ENCODE measurements around the gene CAPN7.

Gene CAPN7

DNA sequence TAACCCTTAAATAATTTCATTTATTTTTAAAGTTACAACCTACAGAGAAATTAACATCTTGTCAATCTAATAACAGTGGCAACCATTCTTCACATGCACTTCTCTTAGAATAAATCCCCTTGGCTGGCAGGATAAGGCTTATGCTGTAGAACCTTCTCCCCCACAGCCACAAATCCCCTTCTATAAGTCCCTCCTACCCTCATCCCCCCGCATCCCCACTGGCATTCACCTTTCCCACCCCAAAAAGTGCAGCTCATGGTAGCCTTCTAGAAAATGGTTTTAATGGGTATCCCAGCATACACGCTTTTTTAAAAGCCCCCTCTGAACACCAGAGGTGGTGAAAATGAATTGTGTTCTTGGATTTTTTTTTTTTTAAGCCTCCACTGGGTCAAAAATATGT is 49.2 kb downstream of the CAPN7 start:
- no peak for DNase-seq

DNA sequence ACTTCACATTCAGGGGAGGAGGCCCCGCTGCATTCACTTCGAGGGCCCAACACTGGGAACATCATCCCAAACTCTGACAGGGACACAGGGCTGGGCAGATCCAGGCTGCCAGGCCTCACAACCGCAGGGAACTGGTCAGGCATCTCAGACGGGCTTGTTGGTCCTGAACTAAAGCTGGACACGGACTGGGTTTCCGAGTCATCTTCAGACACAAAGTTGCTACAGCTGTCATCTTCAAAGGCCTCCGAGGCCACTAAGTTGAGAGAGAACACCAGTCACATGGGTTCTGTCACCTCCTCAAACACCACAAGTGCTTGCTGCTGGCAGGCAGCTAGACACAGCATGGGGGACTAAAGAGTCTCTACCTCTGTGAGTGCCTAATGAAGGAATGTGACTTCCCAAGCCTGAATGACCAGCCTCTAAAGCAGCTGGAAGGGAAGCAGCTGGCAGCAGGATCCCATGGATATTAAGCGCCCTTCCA is 50.9 kb downstream of the CAPN7 start:
- no peak for DNase-seq

DNA sequence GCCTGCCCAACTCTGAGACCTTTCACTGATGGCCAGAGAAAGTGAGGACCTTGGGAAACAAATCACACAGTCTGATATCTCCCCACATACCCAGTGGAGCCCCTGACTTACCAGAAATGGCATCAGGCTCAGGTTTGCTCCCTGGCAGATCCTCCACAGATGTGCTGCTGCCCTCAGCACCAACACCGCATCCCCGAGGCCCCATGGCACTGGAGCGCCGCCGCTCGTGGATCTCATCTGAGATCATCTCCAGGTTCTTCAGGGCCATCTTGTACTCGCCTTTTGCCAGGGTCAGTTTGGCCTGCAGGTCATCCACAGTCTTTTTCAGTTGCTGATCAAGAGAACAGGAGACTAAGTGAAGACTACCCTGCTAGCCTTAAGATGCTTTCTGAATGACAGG is 52.7 kb downstream of the CAPN7 start:
- no peak for DNase-seq

DNA sequence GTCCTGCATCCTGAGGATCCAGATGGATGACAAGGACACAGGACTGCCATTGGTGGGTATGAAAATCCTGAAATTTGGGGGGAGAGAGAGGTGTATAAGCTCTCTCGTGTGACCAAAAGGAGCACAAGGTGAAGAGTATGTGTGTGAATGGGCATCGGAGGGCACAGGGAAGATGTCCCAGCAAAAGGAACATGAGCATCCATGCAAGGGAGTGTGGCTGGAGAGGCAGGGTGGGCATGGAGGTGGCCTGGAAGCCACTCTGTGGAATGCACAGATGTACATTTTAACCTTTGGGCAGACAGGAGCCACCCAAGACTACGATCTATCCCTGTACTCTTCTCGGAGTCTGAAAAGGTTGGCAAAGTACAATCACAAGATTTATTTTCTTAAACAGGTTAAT is 54.5 kb downstream of the CAPN7 start:
- DNase-seq, result no peak

DNA sequence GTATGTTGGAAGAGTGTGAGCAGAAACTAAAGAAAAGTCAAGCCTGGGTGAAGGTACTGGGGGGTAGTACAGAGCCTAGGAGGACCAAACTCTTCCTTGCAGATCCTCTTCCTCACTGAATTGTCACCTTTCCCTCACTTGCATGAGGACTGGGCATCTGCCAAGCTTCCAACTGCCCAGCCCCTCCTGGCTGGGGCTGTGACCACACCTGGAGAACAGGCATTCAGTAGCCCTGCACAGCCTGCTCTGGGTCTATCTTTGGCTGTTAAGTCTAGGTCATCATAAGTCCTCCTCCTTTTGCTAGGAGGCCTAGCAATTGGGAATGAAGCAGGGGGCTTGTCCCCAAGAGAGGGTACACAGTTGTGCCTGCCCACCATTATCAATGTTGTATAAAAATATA is 55.2 kb downstream of the CAPN7 start:
- no peak for DNase-seq

DNA sequence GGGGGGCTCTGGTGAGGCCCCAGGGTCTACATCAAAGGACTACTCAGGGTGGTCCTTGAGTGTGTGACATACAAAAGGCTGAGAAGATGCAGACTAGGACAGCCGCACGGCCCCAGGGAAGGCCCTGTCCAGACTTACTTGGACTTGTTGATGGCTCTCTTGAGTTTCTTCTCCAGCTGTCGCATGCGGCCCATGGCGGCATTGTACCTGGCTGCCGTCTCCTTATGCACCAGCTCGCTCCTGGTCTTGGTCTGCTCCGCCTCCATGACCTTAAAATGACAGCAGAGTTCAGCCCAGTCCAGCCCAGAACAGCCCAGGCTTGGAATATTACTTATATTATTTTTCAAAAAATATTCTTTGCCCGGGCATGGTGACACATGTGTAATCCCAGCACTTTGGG is 56.0 kb downstream of the CAPN7 start:
- DNase-seq, result no peak

DNA sequence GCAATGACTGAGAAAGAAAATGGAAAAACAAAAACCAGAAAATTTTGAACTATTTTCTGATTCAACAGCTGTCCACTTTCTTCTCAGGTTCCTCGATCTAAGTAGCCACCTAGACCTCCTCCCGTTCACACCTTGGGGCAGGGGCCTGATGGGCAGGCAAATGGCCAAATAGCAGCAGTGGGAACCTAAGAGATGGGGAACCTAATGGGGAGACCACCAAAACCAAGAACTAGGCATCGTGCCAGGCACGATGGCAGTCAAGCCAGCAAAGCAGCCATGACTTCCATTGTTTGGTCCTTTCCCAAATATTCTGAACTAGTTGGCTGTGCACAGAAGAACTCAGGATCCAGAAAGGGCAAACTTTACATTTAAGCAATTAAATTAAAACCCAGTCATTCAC is 57.1 kb downstream of the CAPN7 start:
- DNase-seq, result no peak

DNA sequence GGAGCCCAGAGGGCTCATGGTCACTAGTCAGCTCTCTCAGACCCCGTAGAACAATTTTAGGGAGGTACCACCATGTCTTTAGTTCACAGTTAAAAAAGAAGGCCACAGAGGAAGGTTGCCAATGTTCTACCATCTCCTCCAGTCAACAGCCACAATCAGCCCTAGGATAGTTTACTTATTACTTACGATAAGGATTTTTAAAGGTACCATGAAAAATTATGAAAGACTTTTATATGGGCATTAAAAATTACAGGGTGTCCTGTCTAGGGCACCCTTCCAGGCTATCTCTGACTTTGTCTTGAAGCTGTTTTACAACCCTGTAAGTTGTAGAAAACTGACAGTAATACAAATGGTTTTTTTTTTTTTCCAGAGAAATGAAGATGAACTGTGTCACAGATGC is 57.9 kb downstream of the CAPN7 start:
- no peak for DNase-seq

DNA sequence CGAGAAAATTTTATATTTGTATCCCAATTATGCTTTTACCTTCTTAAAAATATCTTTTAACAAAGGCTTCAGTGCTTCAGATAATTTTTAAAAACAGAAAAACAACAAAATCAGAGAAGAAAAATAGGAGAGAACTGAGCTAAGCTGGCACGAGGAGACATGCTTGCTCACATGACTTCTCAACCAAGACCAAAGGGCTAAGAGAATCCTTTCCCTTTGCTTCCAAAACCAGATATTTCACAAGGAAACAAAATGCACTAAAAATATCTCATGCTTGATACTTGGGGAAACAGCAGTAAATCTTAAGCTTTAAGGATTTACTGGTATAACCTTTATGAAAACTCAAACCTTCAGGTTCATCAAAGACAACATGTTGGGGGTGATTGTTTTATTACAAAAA is 58.4 kb downstream of the CAPN7 start:
- no peak for DNase-seq

DNA sequence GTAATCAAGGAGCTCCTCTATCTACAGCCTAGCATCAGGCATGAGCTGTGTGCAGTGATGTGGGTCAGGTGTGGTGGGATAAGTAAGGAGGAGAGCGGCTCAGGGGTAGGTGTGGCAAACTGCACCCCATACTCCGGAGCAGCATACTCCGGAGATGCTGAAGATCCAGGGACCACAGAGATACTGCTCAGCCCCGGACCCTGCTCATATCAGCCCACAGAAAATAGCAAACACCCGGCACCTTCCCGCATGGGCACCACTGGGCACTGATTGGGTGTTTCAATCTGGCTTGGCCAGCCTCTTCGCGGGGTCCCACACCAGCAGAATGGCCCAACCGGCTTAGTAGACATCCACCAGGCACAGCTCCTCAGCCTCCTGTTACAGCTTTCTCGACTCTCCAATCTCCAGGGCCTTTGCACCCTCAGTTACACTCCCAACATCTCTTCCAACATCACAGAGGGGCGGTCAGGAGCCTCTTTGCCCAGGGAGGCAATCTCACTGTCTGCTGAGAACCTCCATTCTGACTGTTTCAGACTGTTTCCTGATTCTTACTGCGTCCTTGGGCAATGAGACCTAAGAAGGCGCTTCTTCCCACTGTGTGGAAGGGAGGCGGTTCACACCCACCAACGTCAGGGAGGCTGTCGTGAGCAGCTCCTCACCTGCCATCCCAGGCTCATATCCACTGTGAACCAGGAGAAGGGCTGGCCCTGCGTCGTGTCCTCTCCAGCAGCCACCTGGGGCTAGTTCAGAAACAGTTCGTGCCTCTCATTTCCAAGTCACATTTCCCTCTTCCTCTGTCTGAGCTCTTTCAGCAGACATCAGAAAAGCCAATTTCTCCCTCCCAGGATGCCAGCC is 59.8 kb downstream of the CAPN7 start:
- DNase-seq, result no peak

DNA sequence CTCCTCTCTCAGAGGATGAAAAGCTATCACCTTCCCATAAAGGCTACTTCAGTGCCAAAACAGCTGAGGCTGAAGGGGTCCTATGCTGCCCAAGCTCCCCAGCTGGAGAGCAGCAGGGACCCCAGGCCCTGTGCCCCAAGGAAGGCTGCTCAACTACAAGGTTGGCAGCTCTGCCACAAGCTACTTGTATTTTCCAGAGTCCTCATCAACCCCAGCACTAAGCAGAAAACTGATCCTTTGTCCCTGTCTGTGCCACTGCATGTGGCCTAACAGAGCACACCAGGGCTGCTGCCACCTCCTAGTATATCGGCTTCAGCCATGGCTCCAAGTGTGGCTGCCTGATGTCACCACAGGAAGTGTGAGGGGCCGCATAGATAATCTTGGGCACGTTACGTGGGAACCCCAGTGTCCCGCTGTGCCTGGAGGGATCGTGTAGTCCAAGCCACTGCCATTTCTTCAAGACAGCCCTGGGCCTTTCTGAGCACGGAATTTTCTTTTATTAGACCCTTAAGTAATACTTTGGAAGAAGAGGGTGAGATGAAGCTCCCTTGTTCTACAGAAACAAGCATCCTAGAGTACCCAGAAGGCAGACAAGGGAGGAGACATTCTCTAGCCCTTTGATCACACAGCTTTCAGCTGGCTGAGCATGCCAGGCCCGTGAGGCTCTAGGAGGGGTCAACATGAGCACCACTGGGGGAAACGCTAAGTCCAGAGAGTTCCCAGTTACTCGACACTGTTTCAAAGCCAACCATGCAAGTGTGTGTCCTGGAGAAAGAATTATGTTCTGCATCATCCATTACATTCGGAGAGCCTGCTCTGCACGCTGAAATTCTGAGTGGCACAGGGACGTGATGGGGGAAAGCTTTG is 60.7 kb downstream of the CAPN7 start:
- no peak for DNase-seq

DNA sequence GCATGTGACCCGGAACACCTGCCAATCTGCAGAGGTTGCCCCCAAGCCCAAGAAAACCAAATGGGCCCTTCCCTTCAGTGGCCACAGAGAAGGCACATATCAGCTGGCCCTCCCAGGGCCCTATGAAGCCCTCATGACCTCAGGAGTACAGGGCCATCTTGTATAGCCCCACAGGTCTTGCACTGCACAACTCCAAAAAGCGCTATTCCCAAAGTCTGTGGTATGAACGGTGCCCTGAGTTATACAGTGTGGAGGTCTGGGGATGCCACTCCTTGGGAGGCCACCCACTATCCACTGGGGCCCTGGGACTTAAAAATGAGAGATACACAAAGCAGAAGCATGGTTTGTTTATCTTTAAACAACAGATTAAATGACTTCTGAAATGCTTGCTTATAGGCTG is 61.5 kb downstream of the CAPN7 start:
- DNase-seq, result no peak

DNA sequence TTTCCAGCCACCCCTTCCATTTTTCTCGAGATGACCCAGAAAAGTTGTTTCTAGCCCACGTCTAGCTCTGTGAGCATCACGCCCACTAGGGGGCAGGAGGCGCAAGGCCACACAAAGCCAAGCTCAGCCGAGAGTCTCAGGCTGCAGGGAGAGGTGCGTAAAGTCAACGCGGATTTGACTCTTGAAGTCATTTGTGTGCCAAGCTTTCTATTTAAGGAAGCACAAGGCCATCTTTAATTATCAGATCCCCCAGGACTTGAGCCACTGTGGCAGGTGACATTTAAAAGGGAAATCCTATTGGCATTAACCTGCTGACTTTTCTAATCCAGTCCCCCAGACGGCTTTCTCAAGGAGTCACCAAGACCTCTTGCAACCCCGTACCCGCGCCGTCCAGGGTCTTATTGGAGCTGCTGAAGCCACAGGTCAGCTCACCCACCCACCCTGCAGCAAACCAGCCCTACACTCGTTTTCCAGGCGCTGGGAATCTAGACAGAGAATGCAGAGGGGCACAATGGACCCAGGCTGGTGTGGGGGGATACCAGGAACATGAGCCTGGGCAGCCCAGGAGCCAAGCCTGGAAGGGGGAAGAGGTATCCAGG is 62.1 kb downstream of the CAPN7 start:
- DNase-seq, result no peak

DNA sequence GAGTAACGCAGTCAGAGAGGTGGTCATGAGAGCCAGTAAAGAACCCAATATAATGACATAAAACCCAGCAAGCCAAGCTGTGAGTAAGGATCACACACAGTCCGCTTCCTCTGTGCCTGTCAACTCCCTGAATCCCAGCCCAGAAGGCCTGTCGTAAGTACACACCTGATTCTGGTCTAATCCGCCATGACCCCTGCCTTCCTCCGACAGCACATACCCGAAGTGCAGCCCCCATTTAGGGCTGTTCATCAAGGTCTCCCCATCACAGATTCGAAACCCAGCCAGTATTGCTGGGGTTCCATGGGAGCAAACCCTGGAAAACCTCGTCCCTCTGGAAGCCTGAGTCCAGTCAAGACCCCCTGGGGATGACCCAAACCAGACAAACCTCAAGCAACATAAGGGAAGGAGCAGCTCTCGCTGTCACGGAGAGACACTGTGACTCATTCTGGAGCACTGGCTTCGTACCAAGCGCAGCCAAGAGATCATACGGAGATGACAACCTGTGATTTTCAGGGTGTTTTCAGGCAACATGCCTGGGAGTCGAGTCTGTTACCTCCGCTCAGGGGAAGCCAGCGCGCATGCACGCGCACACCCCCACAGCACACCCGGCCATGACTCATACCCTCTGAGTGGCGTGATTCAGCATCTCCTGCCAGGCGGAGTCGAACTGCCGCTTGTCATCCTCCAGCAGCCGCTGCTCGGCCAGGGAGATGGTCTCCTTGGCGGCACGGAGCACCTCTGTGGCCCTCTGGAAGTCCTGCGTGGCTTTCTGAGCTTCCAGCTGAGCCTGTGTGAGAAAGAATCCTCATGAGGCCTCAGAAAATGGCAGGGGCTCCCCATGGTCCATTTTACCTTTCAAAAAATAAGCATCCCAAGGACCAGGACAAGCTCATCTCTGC is 63.3 kb downstream of the CAPN7 start:
- no peak for DNase-seq

DNA sequence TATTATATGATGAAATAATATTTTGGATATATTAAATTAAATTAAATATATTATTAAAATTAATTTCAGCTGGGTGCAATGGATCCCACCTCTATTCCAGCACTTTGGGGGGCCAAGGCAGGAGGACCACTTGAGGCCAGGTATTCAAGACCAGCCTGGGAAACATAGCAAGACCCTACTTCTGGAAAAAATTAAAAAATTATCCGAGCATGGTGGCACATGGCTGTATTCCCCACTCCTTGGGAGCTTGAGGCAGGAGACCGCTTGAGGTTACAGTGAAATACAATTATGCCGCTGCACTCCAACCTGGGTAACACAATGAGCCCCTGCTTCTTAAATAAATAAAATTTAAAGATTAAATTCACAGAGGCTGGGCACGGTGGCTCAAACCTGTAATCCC is 65.0 kb downstream of the CAPN7 start:
- no peak for DNase-seq

DNA sequence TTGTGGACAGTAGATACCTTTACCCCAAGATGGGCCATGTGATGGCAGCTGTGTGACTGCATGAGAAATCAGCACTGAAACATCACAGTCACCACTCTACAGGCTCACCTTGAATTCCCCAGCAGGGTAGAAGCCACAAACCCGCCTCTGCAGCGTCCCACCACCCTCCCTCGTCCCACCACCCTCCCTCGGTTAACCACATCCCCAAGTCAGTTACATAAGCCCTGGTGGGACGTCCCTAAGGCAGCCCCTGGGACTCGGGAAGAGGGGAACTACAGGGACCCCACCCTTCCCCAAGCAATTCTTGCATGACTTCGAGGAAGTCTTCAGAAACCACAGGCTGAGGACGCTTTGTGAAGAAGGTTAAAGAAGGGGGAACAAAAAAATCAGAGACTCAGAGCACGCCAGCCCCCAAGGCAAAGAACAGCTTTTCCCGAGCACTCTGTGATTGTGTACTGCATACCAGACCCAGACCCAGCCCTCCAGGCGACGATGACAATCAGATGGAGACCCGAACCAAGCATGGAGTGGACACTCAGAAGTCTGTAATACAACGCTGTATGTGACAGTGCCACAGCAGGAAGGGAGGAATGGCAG is 65.8 kb downstream of the CAPN7 start:
- DNase-seq, result no peak

DNA sequence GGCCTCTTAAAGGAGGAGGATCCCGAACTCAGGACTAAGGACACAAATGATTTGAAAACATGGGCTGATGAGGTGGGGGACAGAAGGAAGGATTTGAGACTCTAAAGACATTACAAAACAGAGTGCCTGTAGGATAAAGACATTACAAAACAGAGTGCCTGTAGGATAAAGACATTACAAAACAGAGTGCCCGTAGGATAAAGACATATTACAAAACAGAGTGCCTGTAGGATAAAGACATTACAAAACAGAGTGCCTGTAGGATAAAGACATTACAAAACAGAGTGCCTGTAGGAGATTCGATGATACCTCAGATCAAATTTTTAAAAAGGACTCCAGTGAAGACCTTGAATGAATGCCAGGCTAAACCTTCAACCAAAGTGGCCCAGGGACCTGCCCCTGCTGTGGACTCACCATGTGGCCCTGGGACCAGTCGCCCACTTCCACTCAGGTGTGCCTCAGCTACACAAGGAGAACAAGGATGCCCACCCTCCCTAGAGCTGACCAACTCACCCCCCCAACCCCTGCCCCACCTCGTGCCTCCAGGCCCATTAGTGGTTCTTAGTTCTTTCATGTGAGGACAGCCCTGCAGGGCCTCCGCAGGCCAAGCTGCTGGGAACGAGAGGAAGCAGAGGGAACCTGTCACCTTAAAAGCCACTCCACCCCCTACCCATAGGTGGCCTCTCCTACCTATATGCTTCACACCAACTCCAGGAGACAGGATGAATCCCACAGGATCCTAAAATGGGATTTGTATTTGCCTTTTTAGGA is 66.6 kb downstream of the CAPN7 start:
- DNase-seq, result no peak

DNA sequence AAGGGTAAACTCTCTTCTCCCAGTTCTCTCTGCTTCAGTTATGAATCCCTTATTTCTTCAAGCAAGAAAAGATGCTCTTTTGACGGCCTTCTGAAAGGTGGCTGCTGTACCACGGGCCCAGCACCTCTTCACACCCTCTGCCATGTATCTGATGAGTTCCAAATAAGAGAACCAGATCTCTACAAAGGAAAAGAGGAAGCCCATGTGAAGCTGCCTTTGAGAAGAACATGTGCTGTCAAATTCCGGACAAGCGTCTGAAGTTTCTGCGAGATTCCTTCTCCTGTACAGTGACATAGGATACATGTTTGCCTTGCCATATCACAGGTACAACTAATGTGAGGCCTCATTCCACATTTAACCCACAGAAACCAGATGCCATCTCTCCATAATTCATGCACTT is 67.2 kb downstream of the CAPN7 start:
- no peak for DNase-seq

DNA sequence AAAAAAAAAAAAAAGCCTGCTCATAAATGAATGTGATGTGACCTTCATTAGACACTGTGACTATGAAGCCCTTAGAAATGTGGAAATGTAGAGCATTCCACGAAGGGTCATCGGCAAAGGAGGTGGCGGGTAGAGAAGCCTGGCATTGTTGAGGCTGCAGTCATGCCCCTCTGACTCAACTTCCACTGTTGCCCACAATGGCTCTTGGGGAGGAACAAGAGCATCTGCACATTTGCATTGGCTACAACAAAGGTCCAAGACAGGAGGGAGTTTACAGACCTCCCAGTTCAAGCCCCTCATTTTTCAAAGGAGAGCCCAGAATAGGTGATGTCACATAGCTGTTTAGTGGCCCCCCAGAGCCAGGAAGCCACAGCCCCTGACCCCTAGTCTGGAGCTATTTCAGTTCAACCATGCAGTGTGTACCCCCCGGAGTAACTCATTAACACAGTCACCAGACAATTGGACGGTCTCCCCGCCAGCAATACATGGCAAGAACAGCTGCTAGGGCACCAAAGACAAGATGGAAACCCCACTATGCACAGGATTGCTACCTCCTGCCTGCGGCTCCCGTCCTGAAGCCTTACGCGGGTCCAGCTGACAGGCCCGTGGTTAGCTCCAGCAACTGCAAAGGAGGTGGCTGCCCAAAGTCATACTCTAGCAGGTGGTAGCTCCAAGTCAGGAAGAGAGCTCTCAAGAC is 70.1 kb downstream of the CAPN7 start:
- DNase-seq, result no peak

DNA sequence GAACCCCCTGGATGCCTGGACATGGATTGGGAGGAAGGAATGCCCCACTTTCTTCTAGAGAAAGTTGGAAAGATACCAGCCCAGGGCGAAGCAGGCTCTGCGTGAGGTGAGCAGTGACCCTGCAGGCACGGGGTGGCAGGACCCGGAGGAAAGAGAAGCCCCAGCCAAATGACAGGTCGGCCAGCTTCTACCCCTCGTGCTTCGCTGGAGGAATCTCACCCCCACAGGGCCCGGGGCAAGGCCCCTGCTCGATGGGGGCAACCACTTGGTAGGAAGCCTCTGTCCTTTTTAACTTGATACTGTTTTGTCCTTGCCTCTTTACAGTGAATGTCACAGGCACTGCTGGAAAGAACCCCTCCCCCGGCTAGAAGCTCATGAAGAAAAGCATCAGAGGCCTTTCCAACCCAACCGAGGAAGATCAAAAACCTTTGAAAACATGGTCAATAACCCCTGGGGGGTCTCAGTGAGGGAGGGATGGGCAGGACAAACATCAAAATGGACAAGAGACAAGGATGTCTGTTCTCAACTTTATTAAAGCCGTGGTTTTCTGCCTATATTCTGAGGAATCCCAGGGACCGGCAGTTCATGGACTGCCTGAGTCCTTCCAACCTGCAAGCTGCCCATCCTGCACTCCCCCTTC is 71.9 kb downstream of the CAPN7 start:
- no peak for DNase-seq
